ENCODE data around the gene CLTRN.

The CLTRN gene

GRCh38 chrX:15646543-15646942 is 18.1 kb downstream of the CLTRN start:
- no peak for DNase-seq

GRCh38 chrX:15646031-15646430 is 18.6 kb downstream of the CLTRN start:
- no peak for DNase-seq

GRCh38 chrX:15645266-15645665 is 19.3 kb downstream of the CLTRN start:
- no peak for DNase-seq

GRCh38 chrX:15644560-15644872 is 20.1 kb downstream of the CLTRN start:
- DNase-seq = no peak

- no peak for DNase-seq
Observed at GRCh38 chrX:15643786-15644559, 20.6 kb downstream of the CLTRN start.

- DNase-seq = no peak
Observed at GRCh38 chrX:15631637-15632036, 33.0 kb downstream of the CLTRN start.

GRCh38 chrX:15623054-15623453 is 41.6 kb downstream of the CLTRN start:
- DNase-seq = no peak

- DNase-seq = no peak
Observed at GRCh38 chrX:15619053-15619755, 45.4 kb downstream of the CLTRN start.

GRCh38 chrX:15617111-15617510 is 47.5 kb downstream of the CLTRN start:
- no peak for DNase-seq

- no peak for DNase-seq
Observed at GRCh38 chrX:15616531-15616930, 48.1 kb downstream of the CLTRN start.

GRCh38 chrX:15607067-15607466 is 57.5 kb downstream of the CLTRN start:
- no peak for DNase-seq

- no peak for DNase-seq
Observed at GRCh38 chrX:15606136-15606535, 58.5 kb downstream of the CLTRN start.

GRCh38 chrX:15605226-15605625 is 59.4 kb downstream of the CLTRN start:
- no peak for DNase-seq

GRCh38 chrX:15602761-15603160 is 61.8 kb downstream of the CLTRN start:
- DNase-seq = no peak

- no peak for DNase-seq
Observed at GRCh38 chrX:15601932-15602331, 62.7 kb downstream of the CLTRN start.

GRCh38 chrX:15600745-15601144 is 63.9 kb downstream of the CLTRN start, which contains the start of gene ACE2:
Gene ACE2 (minus strand): TSS chrX:15600960. CDS start chrX:15600911, 49 bp downstream.
- no peak for DNase-seq

- DNase-seq = no peak
Observed at GRCh38 chrX:15600049-15600448, 64.6 kb downstream of the CLTRN start.

GRCh38 chrX:15599461-15599860 is 65.1 kb downstream of the CLTRN start:
- no peak for DNase-seq

- DNase-seq = no peak
Observed at GRCh38 chrX:15598026-15598425, 66.6 kb downstream of the CLTRN start.

- no peak for DNase-seq
Observed at GRCh38 chrX:15594371-15594770, 70.2 kb downstream of the CLTRN start.

GRCh38 chrX:15579778-15580747 is 84.5 kb downstream of the CLTRN start:
- no peak for DNase-seq
